K562 (cell line): ENCODE measurements around the gene SCGB1A1.

Experiments used
- ARNT ChIP-seq, 2 experiments: fragments of 450-650 bp; IDR thresholded peaks; 2 replicates each; pipeline ENCODE4 v1.6.1; 2016; ENCODE audit warnings: mild to moderate bottlenecking in 1 of 2
- CBFA2T3 ChIP-seq: fragments of 450-650 bp; IDR thresholded peaks from 2 replicates; pipeline ENCODE4 v1.6.1; 2017
- HCFC1 ChIP-seq: IDR thresholded peaks from 2 replicates; pipeline ENCODE4 v1.6.1; 2012; ENCODE audit warnings: low read depth, low read length, improper control_type of control experiment
- HDGF ChIP-seq: fragments of 450-650 bp; IDR thresholded peaks from 2 replicates; pipeline ENCODE4 v1.6.1; 2016
- HOXB6 ChIP-seq: fragments of 250-450 bp; sonication (Bioruptor Pico); IDR thresholded peaks from 2 replicates; pipeline ENCODE4 v1.5.1; 2022; ENCODE audit warnings: mild to moderate bottlenecking, borderline replicate concordance
- MAZ ChIP-seq, 2 experiments: fragments of 450-650 bp in 1 of 2; sonication (generic) in 1 of 2; formaldehyde crosslinking; IDR thresholded peaks in 1 of 2; conservative IDR thresholded peaks in 1 of 2; 2 replicates each; pipeline versions ENCODE4 v1.4.0 to v1.5.0; 2020; ENCODE audit warnings: mild to moderate bottlenecking in 1 of 2, missing genetic modification reagents in 1 of 2
- NFE2 ChIP-seq: IDR thresholded peaks from 2 replicates; pipeline ENCODE4 v1.6.1; 2014; ENCODE audit warnings: antibody characterized with exemption, low read depth
- RCOR1 ChIP-seq, 2 experiments: IDR thresholded peaks; 2 replicates each; pipeline ENCODE4 v1.6.1; 2012; ENCODE audit warnings: low read depth in 2 of 2, low read length in 2 of 2, borderline replicate concordance in 1 of 2, improper control_type of control experiment in 1 of 2
- SLC30A9 ChIP-seq: fragments of 250-450 bp; sonication (Bioruptor Pico); IDR thresholded peaks from 2 replicates; pipeline ENCODE4 v1.8.0; 2022; ENCODE audit warnings: mild to moderate bottlenecking, moderate library complexity
- ZNF696 ChIP-seq: fragments of 250-450 bp; sonication (Bioruptor Pico); conservative IDR thresholded peaks from 2 replicates; pipeline ENCODE4 v1.4.0; 2020; ENCODE audit warnings: mild to moderate bottlenecking, moderate library complexity
- TF ChIP-seq, protein P1 (sequence below), 2 experiments: fragments of 200-800 bp in 1 of 2; sonication (Bioruptor generic) in 1 of 2; sonication (generic) in 1 of 2; formaldehyde crosslinking in 1 of 2; IDR thresholded peaks in 1 of 2; conservative IDR thresholded peaks in 1 of 2; 2 replicates each; pipeline versions ENCODE4 v1.5.0 to v1.6.1; 2016 to 2020; ENCODE audit warnings: missing compliant biosample characterization in 1 of 2, missing genetic modification characterization in 1 of 2, missing genetic modification reagents in 1 of 2
- TF ChIP-seq, protein P2 (sequence below): sonication (generic); formaldehyde crosslinking; IDR thresholded peaks from 2 replicates; pipeline ENCODE4 v1.8.0; 2022; ENCODE audit warnings: missing genetic modification reagents, mild to moderate bottlenecking, borderline replicate concordance
- TF ChIP-seq, protein P3 (sequence below), 3 experiments: IDR thresholded peaks in 2 of 3; conservative IDR thresholded peaks in 1 of 3; 2 replicates each; pipeline ENCODE4 v1.5.1; 2011 to 2012; ENCODE audit warnings: low read length in 3 of 3, mild to moderate bottlenecking in 3 of 3, control low read depth in 2 of 3, improper control_type of control experiment in 1 of 3, inconsistent platforms in 1 of 3, low read depth in 1 of 3, mixed read lengths in 1 of 3, moderate library complexity in 1 of 3; ENCODE audit not compliant: insufficient read depth in 2 of 3
- TF ChIP-seq, protein P4 (sequence below): sonication (generic); formaldehyde crosslinking; IDR thresholded peaks from 2 replicates; pipeline ENCODE4 v1.9.0; 2022; ENCODE audit warnings: mild to moderate bottlenecking, missing genetic modification reagents

DNA sequence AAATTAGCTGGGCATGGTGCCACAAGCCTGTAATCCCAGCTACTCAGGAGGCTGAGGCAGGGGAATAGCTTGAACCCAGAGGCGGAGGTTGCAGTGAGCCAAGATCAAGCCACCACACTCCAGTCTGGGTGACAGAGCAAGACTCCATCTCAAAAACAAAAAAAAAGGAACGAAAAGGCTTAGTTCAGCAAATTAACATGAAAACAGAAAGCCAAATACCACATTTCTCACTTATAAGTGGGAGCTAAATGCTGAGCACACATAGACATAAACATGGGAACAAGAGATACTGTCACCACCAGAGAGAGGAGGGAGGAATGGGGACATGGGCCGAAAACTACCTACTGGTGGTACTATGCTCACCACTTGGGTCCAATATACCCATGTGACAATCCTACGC, 38.6 kb downstream of the SCGB1A1 start:
- TF ChIP-seq, protein P1, sequence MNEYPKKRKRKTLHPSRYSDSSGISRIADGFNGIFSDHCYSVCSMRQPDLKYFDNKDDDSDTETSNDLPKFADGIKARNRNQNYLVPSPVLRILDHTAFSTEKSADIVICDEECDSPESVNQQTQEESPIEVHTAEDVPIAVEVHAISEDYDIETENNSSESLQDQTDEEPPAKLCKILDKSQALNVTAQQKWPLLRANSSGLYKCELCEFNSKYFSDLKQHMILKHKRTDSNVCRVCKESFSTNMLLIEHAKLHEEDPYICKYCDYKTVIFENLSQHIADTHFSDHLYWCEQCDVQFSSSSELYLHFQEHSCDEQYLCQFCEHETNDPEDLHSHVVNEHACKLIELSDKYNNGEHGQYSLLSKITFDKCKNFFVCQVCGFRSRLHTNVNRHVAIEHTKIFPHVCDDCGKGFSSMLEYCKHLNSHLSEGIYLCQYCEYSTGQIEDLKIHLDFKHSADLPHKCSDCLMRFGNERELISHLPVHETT (CRISPR knock-in tag; conservative IDR thresholded peaks at IDR 0.05 in 1 of 2, IDR thresholded peaks at IDR 0.05 in 1 of 2) = no peak
- TF ChIP-seq ARNT (IDR thresholded peaks at IDR 0.05) (no peak), CBFA2T3 (no peak), NFE2 (no peak), RCOR1 (IDR thresholded peaks at IDR 0.05; ENCODE audit: borderline replicate concordance in 1 of 2, low read depth in 2 of 2, low read length in 2 of 2) (no peak), HOXB6 (CRISPR knock-in tag) (no peak), HDGF (no peak), ZNF696 (CRISPR knock-in tag) (no peak), HCFC1 (no peak), SLC30A9 (CRISPR knock-in tag) (no peak), MAZ (CRISPR knock-in tag; conservative IDR thresholded peaks at IDR 0.05 in 1 of 2, IDR thresholded peaks at IDR 0.05 in 1 of 2) (no peak)
- TF ChIP-seq, protein P2, sequence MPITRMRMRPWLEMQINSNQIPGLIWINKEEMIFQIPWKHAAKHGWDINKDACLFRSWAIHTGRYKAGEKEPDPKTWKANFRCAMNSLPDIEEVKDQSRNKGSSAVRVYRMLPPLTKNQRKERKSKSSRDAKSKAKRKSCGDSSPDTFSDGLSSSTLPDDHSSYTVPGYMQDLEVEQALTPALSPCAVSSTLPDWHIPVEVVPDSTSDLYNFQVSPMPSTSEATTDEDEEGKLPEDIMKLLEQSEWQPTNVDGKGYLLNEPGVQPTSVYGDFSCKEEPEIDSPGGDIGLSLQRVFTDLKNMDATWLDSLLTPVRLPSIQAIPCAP (CRISPR knock-in tag) = no peak
- TF ChIP-seq, protein P3, sequence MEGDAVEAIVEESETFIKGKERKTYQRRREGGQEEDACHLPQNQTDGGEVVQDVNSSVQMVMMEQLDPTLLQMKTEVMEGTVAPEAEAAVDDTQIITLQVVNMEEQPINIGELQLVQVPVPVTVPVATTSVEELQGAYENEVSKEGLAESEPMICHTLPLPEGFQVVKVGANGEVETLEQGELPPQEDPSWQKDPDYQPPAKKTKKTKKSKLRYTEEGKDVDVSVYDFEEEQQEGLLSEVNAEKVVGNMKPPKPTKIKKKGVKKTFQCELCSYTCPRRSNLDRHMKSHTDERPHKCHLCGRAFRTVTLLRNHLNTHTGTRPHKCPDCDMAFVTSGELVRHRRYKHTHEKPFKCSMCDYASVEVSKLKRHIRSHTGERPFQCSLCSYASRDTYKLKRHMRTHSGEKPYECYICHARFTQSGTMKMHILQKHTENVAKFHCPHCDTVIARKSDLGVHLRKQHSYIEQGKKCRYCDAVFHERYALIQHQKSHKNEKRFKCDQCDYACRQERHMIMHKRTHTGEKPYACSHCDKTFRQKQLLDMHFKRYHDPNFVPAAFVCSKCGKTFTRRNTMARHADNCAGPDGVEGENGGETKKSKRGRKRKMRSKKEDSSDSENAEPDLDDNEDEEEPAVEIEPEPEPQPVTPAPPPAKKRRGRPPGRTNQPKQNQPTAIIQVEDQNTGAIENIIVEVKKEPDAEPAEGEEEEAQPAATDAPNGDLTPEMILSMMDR (IDR thresholded peaks at IDR 0.05 in 2 of 3, conservative IDR thresholded peaks at IDR 0.05 in 1 of 3; ENCODE audit: insufficient read depth in 2 of 3, low read depth in 1 of 3, low read length in 3 of 3) = no peak
- TF ChIP-seq, protein P4, sequence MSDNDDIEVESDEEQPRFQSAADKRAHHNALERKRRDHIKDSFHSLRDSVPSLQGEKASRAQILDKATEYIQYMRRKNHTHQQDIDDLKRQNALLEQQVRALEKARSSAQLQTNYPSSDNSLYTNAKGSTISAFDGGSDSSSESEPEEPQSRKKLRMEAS = no peak
